HG03066 (cell line): ENCODE measurements around the gene KRT4.

Experiments used
- ATAC-seq: cut with Tn5 transposase; IDR thresholded peaks from one replicate; pipeline ENCODE4 v1.9.1; 2021; ENCODE audit warnings: low read depth; ENCODE audit not compliant: unreplicated experiment

The KRT4 gene

DNA sequence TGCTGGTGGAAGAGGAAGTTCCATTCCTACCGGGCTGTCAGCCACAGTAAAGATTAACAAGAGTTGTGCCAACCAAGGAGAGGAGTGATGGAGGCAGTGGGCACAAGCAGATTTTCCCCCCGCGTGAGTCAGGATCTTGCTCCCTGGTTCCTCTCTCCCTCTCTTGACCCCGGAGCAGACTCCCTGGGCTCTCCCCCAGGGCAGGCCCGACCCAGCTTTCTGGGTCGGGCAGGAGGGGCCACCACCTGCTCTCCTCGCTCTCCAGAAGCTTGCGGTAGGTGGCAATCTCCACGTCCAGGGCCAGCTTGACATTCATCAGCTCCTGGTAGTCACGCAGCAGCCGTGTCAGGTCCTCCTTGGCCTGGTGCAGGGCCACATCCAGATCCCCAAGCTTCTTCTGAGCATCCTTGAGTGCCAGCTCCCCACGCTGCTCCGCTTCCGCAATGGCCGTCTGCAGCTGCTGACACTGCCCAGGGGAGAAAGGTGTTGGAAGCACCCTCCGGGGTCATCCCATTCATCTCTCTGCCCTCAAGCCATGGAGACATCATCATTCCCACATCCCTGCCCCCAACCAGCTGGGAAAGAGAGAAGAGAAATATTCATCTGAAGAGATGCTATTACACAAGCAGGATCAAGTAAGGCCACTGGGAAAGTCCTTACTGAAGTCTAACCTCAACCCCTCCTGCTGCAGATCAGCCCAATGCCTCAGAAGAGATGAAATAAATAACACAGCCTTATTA is 9.0 kb upstream of the KRT4 start:
- ATAC-seq = no peak

- no peak for ATAC-seq
These were observed 8.1 kb upstream of the KRT4 start for GRCh38 chr12:52821826-52822660.

- no peak for ATAC-seq
These were observed 7.3 kb upstream of the KRT4 start for GRCh38 chr12:52821071-52821730.

- ATAC-seq = no peak
These were observed 6.6 kb upstream of the KRT4 start for GRCh38 chr12:52820521-52820920.

GRCh38 chr12:52819731-52820510 is 6.0 kb upstream of the KRT4 start:
- no peak for ATAC-seq

DNA sequence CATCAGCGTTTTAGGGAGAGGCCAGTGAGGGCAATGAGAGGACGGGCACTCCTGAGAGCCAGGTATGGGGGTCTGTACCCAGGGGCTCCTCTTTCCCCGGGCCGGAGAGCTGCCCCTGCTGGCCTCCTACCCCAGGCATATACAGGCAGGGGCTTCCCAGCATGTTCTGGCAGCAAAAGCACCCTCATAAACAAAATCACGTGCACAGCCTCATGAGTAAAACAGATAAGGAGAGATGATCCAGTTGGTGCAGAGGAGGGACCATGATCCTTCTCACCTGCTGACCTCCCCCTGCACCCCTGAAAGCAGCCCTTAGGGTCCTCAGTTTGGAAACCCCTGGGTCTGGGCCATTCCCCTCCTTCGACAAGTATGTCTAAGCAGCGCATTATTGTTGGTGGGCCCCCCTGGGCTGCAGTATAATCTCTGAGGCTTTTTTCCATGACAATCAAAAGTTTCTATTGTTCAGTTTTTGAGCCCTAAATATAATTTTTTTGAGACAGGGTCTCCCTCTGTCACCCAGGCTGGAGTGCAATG is 5.0 kb upstream of the KRT4 start:
- no peak for ATAC-seq

- no peak for ATAC-seq
These were observed 4.5 kb upstream of the KRT4 start for GRCh38 chr12:52818388-52818787.

GRCh38 chr12:52817699-52818238 is 3.9 kb upstream of the KRT4 start:
- no peak for ATAC-seq

- ATAC-seq = no peak
These were observed 3.2 kb upstream of the KRT4 start for GRCh38 chr12:52817003-52817698.

DNA sequence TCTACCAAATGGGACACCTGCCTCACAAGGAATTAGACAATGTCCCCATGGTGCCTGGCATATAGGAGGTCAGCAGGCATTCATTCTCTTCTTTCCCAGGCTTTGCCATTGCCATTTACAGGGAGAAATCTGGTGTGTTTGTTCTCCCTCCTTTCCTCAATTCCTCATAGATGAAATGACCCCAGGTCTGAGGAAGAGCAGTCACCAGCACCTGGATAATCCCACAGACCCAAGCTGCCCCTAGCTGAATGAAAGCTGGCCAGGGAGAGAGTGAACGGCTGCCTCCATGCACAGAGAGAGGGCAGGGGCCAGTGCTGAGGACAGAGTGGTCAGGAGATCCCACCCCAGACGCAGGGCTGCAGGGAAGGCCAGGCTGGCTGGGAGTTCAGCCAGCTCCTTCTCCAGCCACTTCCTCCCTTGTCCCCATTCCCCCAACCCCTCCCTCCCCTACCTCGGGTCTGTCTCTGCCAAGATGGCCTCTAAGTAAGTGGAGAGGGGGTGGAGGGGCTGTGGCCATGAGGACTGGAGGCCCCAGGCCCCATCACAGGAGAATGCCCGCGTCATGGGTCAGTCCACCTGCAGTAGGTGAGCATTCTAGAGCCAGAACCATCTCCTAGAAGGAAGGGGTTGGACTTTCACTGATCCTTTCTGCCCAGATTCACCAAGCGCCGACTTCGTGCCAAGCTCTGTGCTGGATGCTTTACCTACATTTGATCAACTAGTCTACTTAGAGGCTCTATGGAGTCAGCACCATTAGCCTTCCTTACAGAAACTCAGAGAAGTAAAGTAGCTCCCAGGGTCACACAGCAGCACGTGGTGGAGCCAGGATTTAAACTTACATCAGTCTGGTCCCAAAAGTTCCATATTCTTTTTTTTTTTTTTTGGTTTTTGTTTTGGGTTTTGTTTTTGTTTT is 2.0 kb upstream of the KRT4 start:
- no peak for ATAC-seq

DNA sequence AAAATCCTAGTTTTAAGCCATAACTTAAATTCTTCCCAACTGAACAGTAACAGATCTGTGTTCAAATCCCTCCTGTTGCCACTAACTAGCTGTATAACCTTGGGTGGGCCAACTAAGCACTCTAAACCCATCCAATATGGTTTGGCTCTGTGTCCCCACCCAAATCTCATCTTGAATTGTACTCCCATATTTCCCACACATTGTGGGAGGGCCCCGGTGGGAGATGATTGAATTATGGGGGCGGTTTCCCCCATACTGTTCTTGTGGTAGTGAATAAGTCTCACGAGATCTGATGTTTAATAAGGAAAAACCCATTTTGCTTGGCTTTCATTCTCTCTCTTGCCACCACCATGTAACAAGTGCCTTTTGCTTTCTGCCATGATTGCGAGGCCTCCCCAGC is 1.2 kb upstream of the KRT4 start:
- ATAC-seq = no peak

DNA sequence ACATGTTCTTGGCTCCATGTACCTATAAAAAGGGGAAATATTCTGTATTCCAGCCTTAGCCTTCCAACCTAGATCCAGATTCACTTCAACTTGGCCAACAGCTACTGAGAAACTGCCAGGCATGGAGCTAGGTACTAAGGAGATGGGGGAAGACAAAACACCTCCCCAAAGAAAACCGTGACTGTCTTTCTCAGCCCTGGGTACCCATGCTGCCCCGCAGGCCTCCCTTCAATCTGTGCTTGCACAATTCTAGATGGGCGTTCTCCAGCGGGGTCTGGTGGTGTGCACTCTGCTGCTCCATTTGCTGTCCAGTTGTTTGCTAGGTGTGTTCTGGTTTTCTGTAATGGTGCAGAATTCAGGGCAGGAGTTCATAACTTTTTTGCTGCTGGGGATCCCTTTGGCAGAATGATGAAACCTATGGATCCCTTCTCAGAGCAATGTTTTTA is 817 bp upstream of the KRT4 start:
- ATAC-seq = no peak

GRCh38 chr12:52813203-52813819 is 605 bp downstream of the KRT4 start:
- no peak for ATAC-seq

DNA sequence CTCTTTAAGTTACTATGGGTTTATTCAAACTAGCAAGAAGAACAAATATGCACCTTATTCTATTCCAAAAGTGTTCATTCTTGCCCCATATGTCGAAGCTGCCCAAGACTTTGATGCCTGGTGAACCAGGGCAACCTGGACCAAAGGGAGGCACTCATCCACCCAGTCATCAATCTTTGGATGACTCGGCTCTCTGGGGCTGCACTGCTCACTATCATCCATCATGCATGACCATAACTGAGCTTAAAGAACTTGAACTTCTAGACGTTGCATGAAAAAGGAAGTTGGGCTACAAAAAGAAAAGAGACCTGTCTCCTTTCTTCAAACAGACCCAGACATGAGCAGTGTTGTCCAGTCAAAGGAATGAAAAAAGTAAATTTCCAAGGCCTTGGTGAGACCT is 1.2 kb downstream of the KRT4 start:
- ATAC-seq = no peak

GRCh38 chr12:52812073-52812400 is 1.9 kb downstream of the KRT4 start:
- ATAC-seq = no peak

GRCh38 chr12:52811191-52812072 is 2.5 kb downstream of the KRT4 start:
- ATAC-seq = no peak

DNA sequence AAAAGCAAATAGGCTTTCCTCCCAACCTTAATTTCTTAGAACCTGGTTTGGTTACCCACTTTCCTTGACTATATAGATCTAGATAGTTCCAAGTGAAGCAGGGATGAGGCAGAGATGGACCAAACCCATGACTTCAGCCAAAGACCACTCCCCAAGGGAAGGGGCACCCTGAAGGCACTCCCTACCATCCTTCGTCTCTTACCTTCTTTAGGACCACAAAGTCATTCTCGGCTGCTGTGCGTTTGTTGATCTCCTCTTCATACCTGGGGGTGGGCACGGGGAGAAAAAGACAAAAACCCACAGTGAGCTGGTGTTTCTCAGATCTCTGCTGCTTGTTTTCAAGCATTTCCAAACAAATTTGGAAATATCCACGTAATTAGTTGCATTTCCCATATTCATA is 3.4 kb downstream of the KRT4 start:
- no peak for ATAC-seq
